PFSK-1 (cell line): Measurements from ENCODE around the gene LIPC.

Source experiments
- FOXP2 ChIP-seq: optimal IDR thresholded peaks from 2 replicates; pipeline ENCODE3; 2011; ENCODE audit warnings: borderline replicate concordance, control low read depth, inconsistent platforms; ENCODE audit not compliant: insufficient read depth; ENCODE audit errors: extremely low read length, extremely low read depth
- POLR2AphosphoS5 ChIP-seq: IDR thresholded peaks from 2 replicates; pipeline ENCODE4 v1.6.1; 2012; ENCODE audit warnings: low read depth, mild to moderate bottlenecking, control low read depth, low read length, moderate library complexity
- SIN3A ChIP-seq: IDR thresholded peaks from 2 replicates; pipeline ENCODE4 v1.6.1; 2012; ENCODE audit warnings: mild to moderate bottlenecking, low read length, moderate library complexity, borderline replicate concordance; ENCODE audit not compliant: insufficient read depth
- TAF1 ChIP-seq: IDR thresholded peaks from 2 replicates; pipeline ENCODE4 v1.6.1; 2012; ENCODE audit warnings: low read length, control low read depth, borderline replicate concordance; ENCODE audit not compliant: insufficient read depth
- TF ChIP-seq, protein P1 (sequence below), 2 experiments: IDR thresholded peaks; 2 replicates each; pipeline versions ENCODE4 v1.6.1 to v1.8.0; 2011 to 2012; ENCODE audit warnings: low read depth in 2 of 2, low read length in 2 of 2, control low read depth in 1 of 2, inconsistent platforms in 1 of 2, mild to moderate bottlenecking in 1 of 2, moderate library complexity in 1 of 2; ENCODE audit not compliant: insufficient read depth in 1 of 2

Gene LIPC

DNA sequence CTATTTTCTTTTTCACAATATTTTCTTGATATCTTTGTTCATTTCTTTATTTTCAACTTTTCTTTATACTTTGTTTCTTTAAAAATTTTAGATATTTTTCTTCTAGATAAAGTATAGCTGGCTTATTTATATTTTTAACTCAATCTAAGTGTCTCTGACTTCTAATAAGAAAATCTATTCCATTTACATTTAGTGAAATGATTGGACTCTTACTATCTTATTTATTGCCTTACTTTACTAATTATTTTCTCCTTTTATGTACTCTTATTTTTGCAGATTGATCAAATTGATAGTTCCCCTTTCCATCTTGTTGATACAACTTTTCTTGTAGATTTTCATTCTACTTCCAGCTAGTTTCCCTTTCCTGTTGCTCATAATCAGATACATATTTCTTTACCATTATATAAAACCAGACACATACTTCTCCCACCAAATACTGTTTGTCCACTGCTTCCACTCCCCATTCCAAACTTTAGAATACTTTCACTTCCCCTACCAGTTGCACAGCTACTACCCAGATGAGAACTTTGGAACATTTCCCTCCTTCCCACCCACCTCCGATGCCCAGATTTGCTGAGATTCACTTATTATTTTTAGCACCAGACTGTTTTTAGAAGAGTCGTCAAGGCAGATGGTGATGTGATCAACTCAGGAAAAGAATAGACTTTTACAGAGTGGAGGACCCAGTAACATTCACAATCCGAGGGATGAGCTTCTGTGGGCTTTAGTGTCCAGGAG lies 151.5 kb downstream of the LIPC start:
- TF ChIP-seq SIN3A (no peak), FOXP2 (no peak), TAF1 (no peak), POLR2AphosphoS5 (no peak)
- TF ChIP-seq, protein P1, sequence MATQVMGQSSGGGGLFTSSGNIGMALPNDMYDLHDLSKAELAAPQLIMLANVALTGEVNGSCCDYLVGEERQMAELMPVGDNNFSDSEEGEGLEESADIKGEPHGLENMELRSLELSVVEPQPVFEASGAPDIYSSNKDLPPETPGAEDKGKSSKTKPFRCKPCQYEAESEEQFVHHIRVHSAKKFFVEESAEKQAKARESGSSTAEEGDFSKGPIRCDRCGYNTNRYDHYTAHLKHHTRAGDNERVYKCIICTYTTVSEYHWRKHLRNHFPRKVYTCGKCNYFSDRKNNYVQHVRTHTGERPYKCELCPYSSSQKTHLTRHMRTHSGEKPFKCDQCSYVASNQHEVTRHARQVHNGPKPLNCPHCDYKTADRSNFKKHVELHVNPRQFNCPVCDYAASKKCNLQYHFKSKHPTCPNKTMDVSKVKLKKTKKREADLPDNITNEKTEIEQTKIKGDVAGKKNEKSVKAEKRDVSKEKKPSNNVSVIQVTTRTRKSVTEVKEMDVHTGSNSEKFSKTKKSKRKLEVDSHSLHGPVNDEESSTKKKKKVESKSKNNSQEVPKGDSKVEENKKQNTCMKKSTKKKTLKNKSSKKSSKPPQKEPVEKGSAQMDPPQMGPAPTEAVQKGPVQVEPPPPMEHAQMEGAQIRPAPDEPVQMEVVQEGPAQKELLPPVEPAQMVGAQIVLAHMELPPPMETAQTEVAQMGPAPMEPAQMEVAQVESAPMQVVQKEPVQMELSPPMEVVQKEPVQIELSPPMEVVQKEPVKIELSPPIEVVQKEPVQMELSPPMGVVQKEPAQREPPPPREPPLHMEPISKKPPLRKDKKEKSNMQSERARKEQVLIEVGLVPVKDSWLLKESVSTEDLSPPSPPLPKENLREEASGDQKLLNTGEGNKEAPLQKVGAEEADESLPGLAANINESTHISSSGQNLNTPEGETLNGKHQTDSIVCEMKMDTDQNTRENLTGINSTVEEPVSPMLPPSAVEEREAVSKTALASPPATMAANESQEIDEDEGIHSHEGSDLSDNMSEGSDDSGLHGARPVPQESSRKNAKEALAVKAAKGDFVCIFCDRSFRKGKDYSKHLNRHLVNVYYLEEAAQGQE (IDR thresholded peaks at IDR 0.05; ENCODE audit: insufficient read depth in 1 of 2, low read depth in 2 of 2, low read length in 2 of 2), result no peak

DNA sequence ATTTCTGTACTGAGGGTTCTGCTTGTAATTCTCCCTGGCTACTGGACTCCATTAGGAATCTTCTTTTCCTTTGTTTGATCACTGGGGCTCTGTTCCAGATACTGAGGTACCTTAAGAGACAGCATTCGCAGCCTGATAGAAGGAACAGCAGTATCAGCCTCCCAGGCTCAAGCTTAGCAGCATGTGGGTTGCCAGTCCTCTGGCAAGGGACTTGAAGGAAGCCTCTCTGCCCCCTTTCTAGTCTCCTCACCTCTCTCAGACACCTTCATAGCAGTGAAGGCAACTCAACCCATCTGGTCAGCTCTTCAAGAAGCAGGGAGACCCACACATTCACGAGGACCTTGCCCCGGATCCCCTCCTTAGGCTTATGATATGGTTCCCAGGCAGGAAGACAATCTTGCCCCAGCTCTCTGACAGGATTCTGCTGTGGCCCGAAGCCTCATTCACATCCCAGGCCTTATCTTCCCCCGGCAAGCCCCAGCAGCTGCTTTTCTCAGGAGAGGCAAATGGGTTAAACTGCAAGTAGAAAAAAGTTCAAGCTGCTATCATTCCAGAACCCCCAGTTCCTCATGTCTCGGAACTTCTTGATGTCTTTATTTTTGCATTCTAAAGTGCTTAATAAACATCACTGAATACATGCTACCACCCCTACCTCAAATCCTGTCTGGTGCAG lies 153.1 kb downstream of the LIPC start:
- TF ChIP-seq, protein P1 (IDR thresholded peaks at IDR 0.05; ENCODE audit: insufficient read depth in 1 of 2, low read depth in 2 of 2, low read length in 2 of 2), result no peak
- TF ChIP-seq POLR2AphosphoS5 (no peak), SIN3A (no peak), FOXP2 (no peak), TAF1 (no peak)

DNA sequence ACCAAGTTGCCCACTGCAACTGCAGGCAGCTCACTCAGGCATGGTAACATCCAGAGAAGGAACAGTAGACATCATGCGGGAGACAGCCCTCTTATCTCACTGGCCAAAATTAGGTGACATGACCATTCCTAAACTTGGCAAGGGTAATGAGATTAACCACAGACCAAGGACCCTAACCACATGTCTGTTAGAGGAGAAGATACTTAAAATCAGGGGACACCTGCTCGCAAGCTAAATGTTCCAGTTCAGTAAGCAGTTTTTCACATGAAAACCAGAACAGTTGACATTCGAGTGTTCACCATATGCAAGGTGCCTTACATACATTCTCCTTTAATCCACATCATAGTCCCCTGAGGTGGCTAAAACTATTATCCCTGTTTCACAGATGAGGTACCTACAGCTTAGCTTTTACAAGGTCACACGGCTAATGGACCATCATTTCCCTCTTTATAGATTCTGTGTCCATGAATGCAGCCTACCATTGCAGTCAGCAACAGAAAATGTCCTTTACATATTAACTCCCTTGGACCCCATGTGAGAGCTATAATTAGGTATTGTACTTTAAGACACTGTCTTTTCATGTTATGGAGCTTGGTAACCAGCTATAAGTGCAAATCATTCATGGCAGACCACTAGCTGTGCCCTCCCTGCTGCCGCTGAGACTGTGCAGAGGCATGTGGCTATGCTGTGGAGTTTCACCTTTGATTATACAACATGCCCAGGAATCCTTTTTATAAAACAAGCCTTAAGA lies 154.1 kb downstream of the LIPC start:
- TF ChIP-seq POLR2AphosphoS5, result no peak
- no peak for TF ChIP-seq SIN3A
- no peak for TF ChIP-seq FOXP2
- no peak for TF ChIP-seq TAF1
- TF ChIP-seq, protein P1 (IDR thresholded peaks at IDR 0.05; ENCODE audit: insufficient read depth in 1 of 2, low read depth in 2 of 2, low read length in 2 of 2), result no peak

DNA sequence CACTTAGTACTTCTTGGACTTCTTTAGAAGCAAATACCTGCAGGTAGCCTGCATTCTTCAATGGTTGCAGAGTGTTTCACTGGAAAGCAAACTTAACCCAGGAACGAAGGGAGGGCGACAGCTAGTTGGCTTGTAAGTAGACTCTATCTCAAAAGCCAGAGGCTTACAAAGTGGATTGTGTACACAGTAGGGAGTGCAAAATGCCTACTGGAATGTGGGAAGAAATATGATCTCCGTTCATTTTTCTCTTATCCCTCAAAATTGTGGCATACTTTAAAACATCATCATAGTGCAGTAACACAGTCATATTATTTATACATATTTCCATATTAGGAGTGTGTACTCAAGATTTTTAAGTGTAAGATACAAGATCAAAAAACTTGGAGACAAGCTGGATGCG lies 155.7 kb downstream of the LIPC start:
- TF ChIP-seq SIN3A, result no peak
- TF ChIP-seq, protein P1 (IDR thresholded peaks at IDR 0.05; ENCODE audit: insufficient read depth in 1 of 2, low read depth in 2 of 2, low read length in 2 of 2), result no peak
- no peak for TF ChIP-seq FOXP2
- no peak for TF ChIP-seq POLR2AphosphoS5
- no peak for TF ChIP-seq TAF1
